AG10803 (cell line): ENCODE results near the gene RGS7.

Experiments used
- DNase-seq: peaks from one replicate; pipeline ENCODE4 v3.0.0; 2010; ENCODE audit warnings: low read depth
- H3K4me3 ChIP-seq: 2 replicates; pipeline ENCODE4 v1.5.1; 2011; ENCODE audit warnings: mild to moderate bottlenecking, low read length, control low read depth
- CTCF ChIP-seq: conservative IDR thresholded peaks from 2 replicates; pipeline ENCODE4 v1.5.1; 2011; ENCODE audit warnings: mild to moderate bottlenecking, low read length, control low read depth, inconsistent platforms

The RGS7 gene

DNA sequence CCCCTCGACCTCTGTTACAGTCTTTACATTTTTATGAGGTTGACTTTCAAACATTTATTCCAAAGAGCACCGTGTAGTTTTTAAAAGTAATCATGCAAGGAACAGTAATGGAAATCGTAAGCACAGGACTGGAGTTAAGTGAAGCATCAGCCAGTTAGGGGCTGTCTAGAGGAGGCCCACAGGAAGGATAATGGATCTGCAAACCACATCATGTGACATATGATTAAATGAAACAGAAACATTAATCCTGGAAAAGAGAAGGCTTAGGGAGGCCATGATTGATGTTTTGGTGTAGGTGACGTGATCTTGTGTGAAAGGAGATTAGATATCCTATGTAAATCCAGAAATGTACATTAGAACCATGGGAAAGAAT is 25.0 kb downstream of the RGS7 start:
- DNase-seq: no peak
- TF ChIP-seq CTCF: no peak
- H3K4me3 ChIP-seq: no peak overlapping the region

- H3K4me3 ChIP-seq: no peak overlapping the region
- no peak for DNase-seq
- no peak for TF ChIP-seq CTCF
Observed at GRCh38 chr1:241331328-241332036, 25.5 kb downstream of the RGS7 start.

DNA sequence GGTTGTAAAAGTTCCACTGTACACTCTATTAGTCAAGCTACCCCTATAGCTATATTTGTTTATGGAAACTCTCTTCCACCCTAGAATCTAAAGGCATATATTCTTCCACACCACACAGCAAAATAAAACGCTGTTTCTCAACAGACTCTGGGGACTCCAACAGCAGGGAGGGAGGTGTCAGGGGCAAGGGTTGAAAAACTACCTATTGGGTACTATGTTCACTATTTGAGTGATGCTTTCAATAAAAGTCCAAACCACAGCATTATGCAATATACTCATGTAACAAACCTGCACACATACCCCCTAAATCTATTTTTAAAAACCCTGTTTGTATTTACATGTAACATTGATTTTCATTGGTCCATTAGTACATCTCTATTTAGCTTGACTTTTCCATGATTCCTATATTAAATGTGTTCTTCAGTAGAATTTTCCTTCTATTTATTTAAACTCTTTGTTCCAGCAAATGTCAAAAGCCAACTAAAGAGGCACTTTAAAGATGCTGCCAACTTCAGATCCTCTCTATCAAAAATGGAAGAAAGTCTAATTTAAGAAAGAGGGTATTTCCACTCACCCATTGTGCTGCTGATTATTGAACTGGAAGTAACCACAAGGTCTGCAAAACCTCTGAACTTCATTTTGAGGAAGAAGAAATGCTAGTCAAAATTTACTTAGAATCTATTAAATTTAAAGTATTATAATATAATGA is 26.2 kb downstream of the RGS7 start:
- no peak for DNase-seq
- no peak overlapping the region for H3K4me3 ChIP-seq
- no peak for TF ChIP-seq CTCF

GRCh38 chr1:241325456-241325855 is 31.5 kb downstream of the RGS7 start:
- no peak for TF ChIP-seq CTCF
- no peak for DNase-seq
- no peak overlapping the region for H3K4me3 ChIP-seq

DNA sequence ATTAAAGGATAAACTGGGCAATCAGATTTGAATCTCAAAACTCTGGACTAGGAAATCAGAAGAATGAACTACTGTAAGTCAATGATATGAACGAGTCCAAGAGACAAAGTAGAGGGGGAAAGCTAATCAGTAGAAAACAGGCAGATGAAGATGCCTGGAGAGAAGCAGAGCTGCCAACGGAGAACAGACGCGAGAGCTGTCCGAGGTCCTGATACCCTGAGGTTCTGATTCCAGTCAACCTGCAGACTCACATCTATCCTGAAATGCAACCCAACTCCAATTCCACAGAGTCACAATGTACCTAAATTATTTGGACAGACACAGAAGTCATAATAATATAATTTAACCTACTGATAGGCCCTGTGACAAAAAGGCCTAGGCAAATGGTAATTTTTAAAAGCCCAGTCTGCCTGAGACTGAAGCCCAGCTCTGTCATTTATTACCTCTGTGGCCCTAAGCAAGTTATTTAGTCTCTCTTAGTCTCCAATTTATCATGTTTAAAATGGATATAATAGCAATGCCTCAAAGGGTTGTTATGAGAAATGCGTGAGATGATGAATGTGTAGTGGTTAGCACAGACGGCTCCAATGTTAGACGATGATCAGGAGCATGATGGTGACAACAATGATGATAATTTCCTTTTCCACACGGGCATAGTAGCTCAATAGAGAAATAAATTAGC is 33.4 kb downstream of the RGS7 start:
- TF ChIP-seq CTCF: no peak
- peak; percentile 22 for DNase-seq
- no peak overlapping the region for H3K4me3 ChIP-seq

- DNase-seq: no peak
- no peak for TF ChIP-seq CTCF
- no peak overlapping the region for H3K4me3 ChIP-seq
Observed at GRCh38 chr1:241317676-241318075, 39.3 kb downstream of the RGS7 start.
